Progenitor cell of endocrine pancreas (in vitro differentiated cells): ENCODE results near the gene RING1. TPM values are rescaled to one million over a fixed set of nuclear protein-coding genes. Genes with fewer than 3 reads are reported as not detected.
A peak's percentile ranks its signal among the peaks of the same experiment; 100 is the strongest.

Experiments used
- DNase-seq: peaks from one replicate; pipeline ENCODE4 v3.0.0; 2021; ENCODE audit warnings: low spot score; ENCODE audit not compliant: unreplicated experiment
- H3K27ac Mint-ChIP-seq: 2 replicates; pipeline ENCODE4 v1.8.0; 2021; ENCODE audit warnings: mild to moderate bottlenecking, moderate library complexity, mixed read lengths
- H3K27me3 Mint-ChIP-seq: 2 replicates; pipeline ENCODE4 v1.8.0; 2021; ENCODE audit warnings: mixed read lengths
- H3K36me3 Mint-ChIP-seq: 2 replicates; pipeline ENCODE4 v1.8.0; 2022; ENCODE audit warnings: mixed read lengths; ENCODE audit not compliant: insufficient read depth
- H3K4me1 Mint-ChIP-seq: 2 replicates; pipeline ENCODE4 v1.8.0; 2021; ENCODE audit warnings: low read depth, mixed read lengths
- H3K4me3 Mint-ChIP-seq: 2 replicates; pipeline ENCODE4 v1.8.0; 2021; ENCODE audit warnings: low read depth, mild to moderate bottlenecking, moderate library complexity, mixed read lengths
- H3K9me3 Mint-ChIP-seq: 2 replicates; pipeline ENCODE4 v1.8.0; 2021; ENCODE audit warnings: low read depth, mixed read lengths
- total RNA-seq: library from RNA; stranded (reverse); gene quantifications from 2 replicates; pipeline ENCODE4 v1.2.1, GENCODE V29; 2021
- TF ChIP-seq, protein P1 (sequence below): fragments of 200-600 bp; sonication (generic); IDR thresholded peaks from one replicate; pipeline ENCODE4 v1.5.0; 2021; ENCODE audit warnings: antibody characterized with exemption, mild to moderate bottlenecking; ENCODE audit not compliant: unreplicated experiment

Gene RING1
- total RNA-seq, 1 donor from 2014 or later: 62.4 TPM

DNA sequence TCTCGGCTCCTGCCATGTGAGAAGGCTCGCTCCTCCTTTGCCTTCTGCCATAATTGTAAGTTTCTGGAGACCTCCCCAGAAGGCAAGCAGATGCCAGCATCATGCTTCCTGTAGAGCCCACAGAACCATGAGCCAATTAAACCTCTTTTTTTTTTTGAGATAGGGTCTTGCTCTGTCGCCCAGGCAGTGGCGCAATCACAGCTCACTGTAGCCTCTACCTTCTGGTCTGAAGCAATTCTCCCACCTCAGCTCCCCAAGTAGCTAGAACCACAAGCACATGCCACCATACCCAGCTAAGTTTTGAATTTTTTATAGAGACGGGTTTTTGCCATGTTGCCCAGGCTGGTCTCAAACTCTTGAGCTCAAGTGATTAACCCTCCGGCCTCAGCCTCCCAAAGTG, 28.6 kb downstream of the RING1 start:
- TF ChIP-seq, protein P1, sequence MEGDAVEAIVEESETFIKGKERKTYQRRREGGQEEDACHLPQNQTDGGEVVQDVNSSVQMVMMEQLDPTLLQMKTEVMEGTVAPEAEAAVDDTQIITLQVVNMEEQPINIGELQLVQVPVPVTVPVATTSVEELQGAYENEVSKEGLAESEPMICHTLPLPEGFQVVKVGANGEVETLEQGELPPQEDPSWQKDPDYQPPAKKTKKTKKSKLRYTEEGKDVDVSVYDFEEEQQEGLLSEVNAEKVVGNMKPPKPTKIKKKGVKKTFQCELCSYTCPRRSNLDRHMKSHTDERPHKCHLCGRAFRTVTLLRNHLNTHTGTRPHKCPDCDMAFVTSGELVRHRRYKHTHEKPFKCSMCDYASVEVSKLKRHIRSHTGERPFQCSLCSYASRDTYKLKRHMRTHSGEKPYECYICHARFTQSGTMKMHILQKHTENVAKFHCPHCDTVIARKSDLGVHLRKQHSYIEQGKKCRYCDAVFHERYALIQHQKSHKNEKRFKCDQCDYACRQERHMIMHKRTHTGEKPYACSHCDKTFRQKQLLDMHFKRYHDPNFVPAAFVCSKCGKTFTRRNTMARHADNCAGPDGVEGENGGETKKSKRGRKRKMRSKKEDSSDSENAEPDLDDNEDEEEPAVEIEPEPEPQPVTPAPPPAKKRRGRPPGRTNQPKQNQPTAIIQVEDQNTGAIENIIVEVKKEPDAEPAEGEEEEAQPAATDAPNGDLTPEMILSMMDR: no peak

DNA sequence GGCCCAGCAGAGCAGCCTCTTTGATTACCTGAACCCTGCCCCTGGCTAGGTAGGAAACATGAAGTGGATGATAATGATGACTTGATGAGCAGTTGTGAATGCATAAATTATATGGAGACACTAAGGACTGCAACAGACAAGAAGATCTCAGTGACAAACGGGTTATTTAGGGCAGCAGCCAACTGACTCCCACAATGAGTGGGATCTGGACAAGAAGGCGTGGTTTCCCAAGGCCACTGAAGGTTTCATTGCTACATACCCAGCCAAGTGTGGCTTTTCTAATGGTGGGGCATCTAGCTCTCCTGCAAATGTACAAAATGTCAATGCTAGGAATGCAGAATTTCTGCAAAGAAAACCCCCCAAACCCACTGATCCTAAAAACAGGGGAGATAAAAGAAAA, 29.4 kb downstream of the RING1 start:
- H3K27ac Mint-ChIP-seq: no peak overlapping the region
- TF ChIP-seq, protein P1: no peak
- H3K4me3 Mint-ChIP-seq: no peak overlapping the region
- peaks cover 46% of the 10 kb centered on the region for H3K27me3 Mint-ChIP-seq
- no peaks in the 10 kb centered on the region for H3K36me3 Mint-ChIP-seq
- H3K4me1 Mint-ChIP-seq: peaks cover 5% of the 10 kb centered on the region
- no peak for DNase-seq
- no peaks in the 10 kb centered on the region for H3K9me3 Mint-ChIP-seq

More for the DNA sequence above, 28.6 kb downstream of the RING1 start:
- Mint-ChIP-seq H3K36me3 (no peaks in the 10 kb centered on the region), H3K27ac (no peak overlapping the region), H3K4me1 (peaks cover 5% of the 10 kb centered on the region), H3K9me3 (no peaks in the 10 kb centered on the region), H3K4me3 (no peak overlapping the region), H3K27me3 (peaks cover 43% of the 10 kb centered on the region)
- no peak for DNase-seq

DNA sequence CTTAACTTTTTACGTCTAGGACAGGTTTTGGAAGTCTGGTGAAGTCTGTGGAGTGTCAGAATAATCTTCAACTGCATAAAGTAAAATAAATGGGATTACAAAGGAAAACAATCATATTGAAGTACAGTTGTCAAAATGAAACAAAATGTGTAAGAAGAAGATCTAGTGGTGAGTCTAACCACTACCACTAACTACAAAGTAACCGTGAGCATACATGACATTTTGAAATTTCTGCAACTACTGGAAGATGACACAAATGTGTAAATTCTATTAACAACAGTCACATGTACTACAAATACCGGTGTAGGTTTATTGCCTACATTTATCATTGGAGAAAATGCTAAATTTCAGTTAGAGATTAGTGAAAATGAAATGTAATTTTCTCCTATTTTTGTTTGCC, 33.7 kb downstream of the RING1 start:
- no peaks in the 10 kb centered on the region for H3K9me3 Mint-ChIP-seq
- no peak for DNase-seq
- H3K27ac Mint-ChIP-seq: no peak overlapping the region
- TF ChIP-seq, protein P1: no peak
- no peak overlapping the region for H3K4me3 Mint-ChIP-seq
- no peaks in the 10 kb centered on the region for H3K4me1 Mint-ChIP-seq
- H3K27me3 Mint-ChIP-seq: peaks cover 50% of the 10 kb centered on the region
- no peaks in the 10 kb centered on the region for H3K36me3 Mint-ChIP-seq

DNA sequence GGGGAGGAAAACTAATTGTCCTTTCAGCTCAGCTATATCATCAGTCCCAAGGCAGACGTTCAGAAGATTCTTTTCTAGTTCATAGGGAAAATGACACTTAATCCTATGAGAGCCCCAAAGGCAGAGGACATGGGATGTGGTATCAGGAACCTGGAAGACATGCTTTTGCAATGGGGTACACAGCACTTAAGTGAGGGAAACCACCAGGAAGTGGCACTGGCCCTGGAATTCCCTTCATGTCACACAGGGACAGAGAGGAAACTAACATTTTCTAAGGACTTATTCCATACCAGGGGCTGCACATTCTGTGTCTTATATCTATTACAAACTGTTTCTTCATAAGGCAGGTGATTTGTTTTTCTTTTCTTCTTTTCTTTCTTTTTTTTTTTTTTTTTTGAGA, 35.2 kb downstream of the RING1 start:
- peaks cover 4% of the 10 kb centered on the region for H3K4me1 Mint-ChIP-seq
- no peaks in the 10 kb centered on the region for H3K36me3 Mint-ChIP-seq
- TF ChIP-seq, protein P1: no peak
- H3K9me3 Mint-ChIP-seq: no peaks in the 10 kb centered on the region
- DNase-seq: no peak
- H3K27me3 Mint-ChIP-seq: peaks cover 49% of the 10 kb centered on the region
- H3K4me3 Mint-ChIP-seq: no peak overlapping the region
- no peak overlapping the region for H3K27ac Mint-ChIP-seq

DNA sequence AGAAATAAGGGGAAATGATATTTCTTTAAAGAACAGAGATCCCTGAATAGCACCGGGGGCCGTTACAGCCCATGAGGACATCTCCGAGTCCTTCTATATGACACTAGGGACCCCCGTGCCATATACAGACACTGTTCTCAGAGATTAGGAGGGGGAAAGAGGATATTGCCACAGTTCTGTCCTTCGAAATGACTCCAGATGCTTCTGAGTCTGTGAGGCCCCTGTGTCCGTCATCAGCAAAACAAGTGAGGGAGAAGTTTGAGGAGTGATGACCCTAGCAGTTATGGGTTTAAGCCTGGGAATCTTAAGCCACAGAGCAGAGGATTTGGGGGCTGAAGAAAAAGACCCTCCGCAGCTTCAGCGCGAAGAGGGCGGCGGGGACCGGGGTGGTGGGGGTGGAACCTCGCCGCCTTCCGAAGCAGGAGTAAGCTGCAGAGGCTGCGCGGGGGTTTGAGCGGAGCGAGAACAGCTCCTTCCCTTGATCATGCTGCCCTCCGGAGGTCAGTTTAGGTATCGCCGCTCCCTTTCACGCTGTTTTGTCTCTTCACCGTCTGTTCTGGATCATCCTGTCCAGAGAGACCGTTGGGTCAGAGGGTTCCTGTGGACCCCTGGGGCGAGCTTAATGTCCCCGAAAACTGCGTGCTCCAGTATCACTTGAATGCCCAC, 39.8 kb downstream of the RING1 start:
- Mint-ChIP-seq H3K27ac (peak overlapping the region; percentile 49), H3K36me3 (peaks cover 14% of the 10 kb centered on the region), H3K4me3 (peak overlapping the region; percentile 73), H3K9me3 (no peaks in the 10 kb centered on the region), H3K27me3 (peaks cover 22% of the 10 kb centered on the region), H3K4me1 (peaks cover 18% of the 10 kb centered on the region)
- TF ChIP-seq, protein P1: peak; percentile 93
- peak; percentile 87 for DNase-seq
